Activated CD4-positive, alpha-beta T cell treated with anti-CD3 and anti-CD28 coated beads, Interleukin-2, amount 10 ng/mL, durations not matched to agents 7 days and 5 days (primary cell): ENCODE measurements around the gene CSE1L. TPM values are rescaled to one million over a fixed set of nuclear protein-coding genes. Genes with fewer than 3 reads are reported as not detected.

ENCODE experiments used
- CTCF ChIA-PET: fragments of 350-600 bp; sonication (Branson Sonifier 250); formaldehyde crosslinking; loops from one replicate; lab custom pipeline; 2021; ENCODE audit warnings: antibody characterized with exemption; lab: Charles Lee
- POLR2A ChIA-PET: fragments of 350-600 bp; sonication (Branson Sonifier 250); formaldehyde crosslinking; loops from one replicate; lab custom pipeline; 2021; ENCODE audit warnings: antibody characterized with exemption; lab: Charles Lee
- DNase-seq: peaks from one replicate; pipeline ENCODE4 v3.0.0-alpha.2; 2020
- H3K27ac Mint-ChIP-seq: one replicate; pipeline ENCODE4 v1.8.0; 2021; ENCODE audit warnings: mild to moderate bottlenecking, moderate library complexity, mixed read lengths
- H3K27me3 Mint-ChIP-seq: one replicate; pipeline ENCODE4 v1.8.0; 2021; ENCODE audit warnings: mixed read lengths
- H3K36me3 Mint-ChIP-seq: one replicate; pipeline ENCODE4 v1.8.0; 2021; ENCODE audit warnings: low read depth, mixed read lengths
- H3K4me1 Mint-ChIP-seq: one replicate; pipeline ENCODE4 v1.8.0; 2021; ENCODE audit warnings: mixed read lengths
- H3K4me3 Mint-ChIP-seq: one replicate; pipeline ENCODE4 v1.8.0; 2021; ENCODE audit warnings: mild to moderate bottlenecking, moderate library complexity, mixed read lengths
- H3K9me3 Mint-ChIP-seq: one replicate; pipeline ENCODE4 v1.8.0; 2021; ENCODE audit warnings: mixed read lengths
- total RNA-seq, 2 experiments: library from RNA; stranded (reverse); gene quantifications; one replicate each; pipeline ENCODE4 v1.2.3, GENCODE V29; 2021

The CSE1L gene
- total RNA-seq, 2 experiments from 2014 or later = 85.1 to 98.4 TPM

DNA sequence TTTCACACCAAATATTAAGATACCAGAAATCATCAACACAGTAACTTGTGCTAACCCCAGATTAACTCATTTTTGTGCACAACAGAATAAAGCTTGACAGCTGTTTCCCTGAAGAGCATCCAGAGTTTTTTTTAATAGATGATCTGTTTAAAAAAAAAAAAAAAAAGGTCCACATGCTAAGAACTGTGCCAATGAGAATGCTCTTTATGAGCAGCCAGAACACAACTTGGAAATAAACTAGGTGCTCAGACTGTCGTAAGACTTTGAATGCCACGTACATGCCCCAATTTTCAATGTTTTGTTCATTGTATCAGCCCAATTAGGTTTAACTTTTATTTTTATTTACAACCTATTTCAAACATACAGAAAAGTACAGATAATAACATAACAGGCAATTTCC, 94.7 kb downstream of the CSE1L start:
- POLR2A ChIA-PET = no interaction called here
- Mint-ChIP-seq H3K36me3 (peaks cover 21% of the 10 kb centered on the region), H3K4me3 (no peak overlapping the region), H3K27me3 (no peaks in the 10 kb centered on the region), H3K9me3 (no peaks in the 10 kb centered on the region), H3K4me1 (peaks cover 20% of the 10 kb centered on the region), H3K27ac (no peak overlapping the region)
- no peak for DNase-seq
- CTCF ChIA-PET = no interaction called here

Other genes starting within 250 kb of the CSE1L start
- gene PREX1, start 218.3 kb upstream of the CSE1L start, total RNA-seq = 10 to 100 TPM; 81.0 to 86.1 TPM
- 10 to 100 TPM; 20.0 to 22.0 TPM for gene ARFGEF2, start 124.6 kb upstream of the CSE1L start, total RNA-seq
- 10 to 100 TPM; 51.8 to 57.8 TPM for gene STAU1, start 142.0 kb downstream of the CSE1L start, total RNA-seq
- 10 to 100 TPM; 39.1 to 42.0 TPM for gene DDX27, start 173.1 kb downstream of the CSE1L start, total RNA-seq
- gene ZNFX1, start 231.7 kb downstream of the CSE1L start, total RNA-seq = 10 to 100 TPM; 79.7 to 85.3 TPM